ENCODE results near the gene PDCD1LG2.

- TF ChIP-seq CTCF (conservative IDR thresholded peaks at IDR 0.05; ENCODE audit: low read depth, low read length) (no peak), EZH2 (IDR thresholded peaks at IDR 0.05; ENCODE audit: borderline replicate concordance, low read depth, low read length, poor library complexity, severe bottlenecking) (no peak)
Measured at GRCh38 chr9:5580650-5581049, 70.3 kb downstream of the PDCD1LG2 start.
